ENCODE data around the gene PRKD1.
A peak's percentile ranks its signal among the peaks of the same experiment; 100 is the strongest.

The PRKD1 gene

GRCh38 chr14:29627137-29627536 is 300.5 kb downstream of the PRKD1 start:
- H3K36me3 ChIP-seq (ENCODE audit: control insufficient read depth, insufficient read depth, low read length): no peaks in the 10 kb centered on the region
- H3K9me3 ChIP-seq (ENCODE audit: control insufficient read depth, insufficient read depth, low read length): no peaks in the 10 kb centered on the region
- no CpG with 5 or more reads among the region's 3 CpGs for WGBS (ENCODE audit: insufficient coverage, insufficient read length)
- H3K27me3 ChIP-seq (ENCODE audit: control insufficient read depth, insufficient read depth, low read length): no peaks in the 10 kb centered on the region
- no peak overlapping the region for H3K27ac ChIP-seq (ENCODE audit: low read length)
- no peaks in the 10 kb centered on the region for H3K4me1 ChIP-seq (ENCODE audit: control insufficient read depth, insufficient read depth, low read length)
- no peak overlapping the region for H3K4me3 ChIP-seq (ENCODE audit: low read length)
- no peak for DNase-seq (ENCODE audit: low read depth, low spot score)

- no peaks in the 10 kb centered on the region for H3K9me3 ChIP-seq (ENCODE audit: control insufficient read depth, insufficient read depth, low read length)
- no peaks in the 10 kb centered on the region for H3K4me1 ChIP-seq (ENCODE audit: control insufficient read depth, insufficient read depth, low read length)
- H3K4me3 ChIP-seq (ENCODE audit: low read length): no peak overlapping the region
- H3K27me3 ChIP-seq (ENCODE audit: control insufficient read depth, insufficient read depth, low read length): no peaks in the 10 kb centered on the region
- H3K27ac ChIP-seq (ENCODE audit: low read length): no peak overlapping the region
- WGBS (ENCODE audit: insufficient coverage, insufficient read length): no CpG with 5 or more reads among the region's 4 CpGs
- H3K36me3 ChIP-seq (ENCODE audit: control insufficient read depth, insufficient read depth, low read length): no peaks in the 10 kb centered on the region
- DNase-seq (ENCODE audit: low read depth, low spot score): no peak
These were observed 309.2 kb downstream of the PRKD1 start for GRCh38 chr14:29618323-29619067.

DNA sequence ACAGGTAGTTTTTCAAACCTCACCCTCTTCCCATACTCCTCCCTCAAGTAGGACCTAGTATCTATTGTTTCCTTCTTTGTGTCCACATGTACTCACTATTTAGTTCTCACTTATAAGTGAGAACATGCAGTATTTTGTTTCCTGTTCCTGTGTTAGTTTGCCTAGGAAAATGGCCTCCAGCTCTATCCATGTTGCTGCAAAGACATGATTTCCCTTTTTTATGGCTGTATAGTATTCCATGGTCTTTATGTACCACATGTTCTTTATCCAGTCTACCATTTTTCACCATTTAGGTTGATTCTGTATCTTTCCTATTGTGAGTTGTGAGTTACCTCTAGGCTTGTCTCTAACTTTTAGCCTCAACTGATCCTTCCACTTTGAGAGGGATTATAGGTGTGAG is 310.7 kb downstream of the PRKD1 start:
- no peaks in the 10 kb centered on the region for H3K27me3 ChIP-seq (ENCODE audit: control insufficient read depth, insufficient read depth, low read length)
- no peak overlapping the region for H3K27ac ChIP-seq (ENCODE audit: low read length)
- no peaks in the 10 kb centered on the region for H3K4me1 ChIP-seq (ENCODE audit: control insufficient read depth, insufficient read depth, low read length)
- no peaks in the 10 kb centered on the region for H3K9me3 ChIP-seq (ENCODE audit: control insufficient read depth, insufficient read depth, low read length)
- H3K4me3 ChIP-seq (ENCODE audit: low read length): no peak overlapping the region
- H3K36me3 ChIP-seq (ENCODE audit: control insufficient read depth, insufficient read depth, low read length): no peaks in the 10 kb centered on the region
- DNase-seq (ENCODE audit: low read depth, low spot score): no peak

DNA sequence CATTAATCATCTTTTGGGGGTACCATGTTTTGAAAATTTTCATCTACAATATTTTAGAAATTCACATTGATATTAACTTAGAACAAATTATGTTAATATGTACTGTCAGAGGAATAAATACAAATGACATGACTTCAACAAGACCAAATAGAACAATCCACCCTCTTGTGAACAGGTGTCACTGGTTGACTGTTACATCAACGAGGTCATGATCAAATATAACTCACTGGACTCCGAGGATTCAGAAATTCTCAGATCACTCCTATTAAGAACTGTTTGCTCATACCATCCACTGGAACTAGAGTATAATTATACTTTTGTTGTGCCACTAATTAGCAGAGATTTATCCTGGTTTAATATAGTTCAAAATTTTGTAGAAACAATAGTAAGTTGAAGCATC is 318.8 kb downstream of the PRKD1 start:
- Histone ChIP-seq H3K27me3 (ENCODE audit: control insufficient read depth, insufficient read depth, low read length) (no peaks in the 10 kb centered on the region), H3K27ac (ENCODE audit: low read length) (no peak overlapping the region), H3K9me3 (ENCODE audit: control insufficient read depth, insufficient read depth, low read length) (no peaks in the 10 kb centered on the region), H3K36me3 (ENCODE audit: control insufficient read depth, insufficient read depth, low read length) (no peaks in the 10 kb centered on the region), H3K4me1 (ENCODE audit: control insufficient read depth, insufficient read depth, low read length) (no peaks in the 10 kb centered on the region), H3K4me3 (ENCODE audit: low read length) (no peak overlapping the region)
- DNase-seq (ENCODE audit: low read depth, low spot score): no peak
- no CpG with 5 or more reads among the region's 2 CpGs for WGBS (ENCODE audit: insufficient coverage, insufficient read length)

- no peaks in the 10 kb centered on the region for H3K4me1 ChIP-seq (ENCODE audit: control insufficient read depth, insufficient read depth, low read length)
- H3K36me3 ChIP-seq (ENCODE audit: control insufficient read depth, insufficient read depth, low read length): no peaks in the 10 kb centered on the region
- no CpG with 5 or more reads among the region's 5 CpGs for WGBS (ENCODE audit: insufficient coverage, insufficient read length)
- H3K9me3 ChIP-seq (ENCODE audit: control insufficient read depth, insufficient read depth, low read length): no peaks in the 10 kb centered on the region
- no peak for DNase-seq (ENCODE audit: low read depth, low spot score)
- H3K4me3 ChIP-seq (ENCODE audit: low read length): no peak overlapping the region
- H3K27me3 ChIP-seq (ENCODE audit: control insufficient read depth, insufficient read depth, low read length): no peaks in the 10 kb centered on the region
- H3K27ac ChIP-seq (ENCODE audit: low read length): no peak overlapping the region
These were observed 320.5 kb downstream of the PRKD1 start for GRCh38 chr14:29607169-29607568.

GRCh38 chr14:29603696-29604095 is 324.0 kb downstream of the PRKD1 start:
- WGBS (ENCODE audit: insufficient coverage, insufficient read length): no CpG with 5 or more reads among the region's 3 CpGs

DNA sequence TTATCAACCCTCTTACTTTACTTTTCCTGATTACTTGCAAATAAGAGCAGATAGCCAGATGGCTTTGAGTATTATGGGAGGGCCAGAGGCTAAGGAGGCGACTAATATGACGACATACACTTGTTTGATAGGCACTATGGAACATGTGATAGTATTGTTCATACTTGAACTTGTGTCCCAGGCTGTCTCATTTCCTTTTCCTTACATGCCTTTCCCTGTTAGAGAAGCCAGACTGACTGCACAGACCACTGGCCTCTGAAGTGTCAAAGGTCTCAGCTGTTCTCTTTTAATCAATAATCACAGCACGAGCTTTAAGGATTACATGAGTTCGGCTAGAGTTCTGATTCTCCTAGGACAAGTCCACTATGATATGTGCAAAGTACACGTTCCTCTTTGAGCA is 326.0 kb downstream of the PRKD1 start:
- H3K27ac ChIP-seq (ENCODE audit: low read length): no peak overlapping the region
- H3K4me3 ChIP-seq (ENCODE audit: low read length): no peak overlapping the region
- no CpG with 5 or more reads among the region's 5 CpGs for WGBS (ENCODE audit: insufficient coverage, insufficient read length)
- no peaks in the 10 kb centered on the region for H3K36me3 ChIP-seq (ENCODE audit: control insufficient read depth, insufficient read depth, low read length)
- no peaks in the 10 kb centered on the region for H3K9me3 ChIP-seq (ENCODE audit: control insufficient read depth, insufficient read depth, low read length)
- no peak for DNase-seq (ENCODE audit: low read depth, low spot score)
- H3K4me1 ChIP-seq (ENCODE audit: control insufficient read depth, insufficient read depth, low read length): no peaks in the 10 kb centered on the region
- H3K27me3 ChIP-seq (ENCODE audit: control insufficient read depth, insufficient read depth, low read length): no peaks in the 10 kb centered on the region

More at GRCh38 chr14:29603696-29604095, 324.0 kb downstream of the PRKD1 start:
- no peaks in the 10 kb centered on the region for H3K4me1 ChIP-seq (ENCODE audit: control insufficient read depth, insufficient read depth, low read length)
- DNase-seq (ENCODE audit: low read depth, low spot score): no peak
- H3K27ac ChIP-seq (ENCODE audit: low read length): no peak overlapping the region
- no peaks in the 10 kb centered on the region for H3K9me3 ChIP-seq (ENCODE audit: control insufficient read depth, insufficient read depth, low read length)
- H3K4me3 ChIP-seq (ENCODE audit: low read length): no peak overlapping the region
- H3K27me3 ChIP-seq (ENCODE audit: control insufficient read depth, insufficient read depth, low read length): no peaks in the 10 kb centered on the region
- H3K36me3 ChIP-seq (ENCODE audit: control insufficient read depth, insufficient read depth, low read length): no peaks in the 10 kb centered on the region

GRCh38 chr14:29587761-29588470 is 339.7 kb downstream of the PRKD1 start:
- Histone ChIP-seq H3K27ac (ENCODE audit: low read length) (no peak overlapping the region), H3K9me3 (ENCODE audit: control insufficient read depth, insufficient read depth, low read length) (no peaks in the 10 kb centered on the region), H3K27me3 (ENCODE audit: control insufficient read depth, insufficient read depth, low read length) (no peaks in the 10 kb centered on the region), H3K4me3 (ENCODE audit: low read length) (no peak overlapping the region), H3K36me3 (ENCODE audit: control insufficient read depth, insufficient read depth, low read length) (no peaks in the 10 kb centered on the region), H3K4me1 (ENCODE audit: control insufficient read depth, insufficient read depth, low read length) (no peaks in the 10 kb centered on the region)
- WGBS (ENCODE audit: insufficient coverage, insufficient read length): no CpG with 5 or more reads among the region's 7 CpGs
- no peak for DNase-seq (ENCODE audit: low read depth, low spot score)

- no CpG with 5 or more reads among the region's 2 CpGs for WGBS (ENCODE audit: insufficient coverage, insufficient read length)
- H3K36me3 ChIP-seq (ENCODE audit: control insufficient read depth, insufficient read depth, low read length): no peaks in the 10 kb centered on the region
These were observed 340.6 kb downstream of the PRKD1 start for GRCh38 chr14:29587046-29587445.

GRCh38 chr14:29584992-29585391 is 342.7 kb downstream of the PRKD1 start:
- DNase-seq (ENCODE audit: low read depth, low spot score): peak; percentile 4
- Histone ChIP-seq H3K36me3 (ENCODE audit: control insufficient read depth, insufficient read depth, low read length) (no peaks in the 10 kb centered on the region), H3K9me3 (ENCODE audit: control insufficient read depth, insufficient read depth, low read length) (no peaks in the 10 kb centered on the region), H3K27ac (ENCODE audit: low read length) (no peak overlapping the region), H3K4me1 (ENCODE audit: control insufficient read depth, insufficient read depth, low read length) (no peaks in the 10 kb centered on the region), H3K27me3 (ENCODE audit: control insufficient read depth, insufficient read depth, low read length) (no peaks in the 10 kb centered on the region), H3K4me3 (ENCODE audit: low read length) (no peak overlapping the region)
- no CpG with 5 or more reads among the region's 8 CpGs for WGBS (ENCODE audit: insufficient coverage, insufficient read length)

More at GRCh38 chr14:29587046-29587445, 340.6 kb downstream of the PRKD1 start:
- no peaks in the 10 kb centered on the region for H3K9me3 ChIP-seq (ENCODE audit: control insufficient read depth, insufficient read depth, low read length)
- DNase-seq (ENCODE audit: low read depth, low spot score): no peak
- H3K4me3 ChIP-seq (ENCODE audit: low read length): no peak overlapping the region
- H3K4me1 ChIP-seq (ENCODE audit: control insufficient read depth, insufficient read depth, low read length): no peaks in the 10 kb centered on the region
- no peak overlapping the region for H3K27ac ChIP-seq (ENCODE audit: low read length)
- no peaks in the 10 kb centered on the region for H3K27me3 ChIP-seq (ENCODE audit: control insufficient read depth, insufficient read depth, low read length)

DNA sequence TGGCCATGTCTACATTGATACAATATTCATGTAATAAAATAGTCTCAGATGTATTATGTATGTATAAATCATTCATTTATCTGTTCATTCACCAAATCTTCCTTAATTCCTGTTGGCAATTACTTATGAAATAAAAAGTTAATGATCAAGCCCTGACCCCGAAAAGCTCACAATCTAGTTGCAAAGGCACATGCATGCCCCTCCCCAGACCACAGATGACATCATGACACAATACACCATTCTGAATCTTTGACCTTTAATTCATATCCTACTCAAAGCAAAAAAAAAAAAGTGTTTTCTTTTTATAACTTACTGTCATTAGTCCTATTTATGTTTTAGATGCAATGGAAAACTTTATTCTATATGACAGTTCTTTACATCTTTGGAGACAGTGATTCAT is 346.9 kb downstream of the PRKD1 start:
- no peaks in the 10 kb centered on the region for H3K27me3 ChIP-seq (ENCODE audit: control insufficient read depth, insufficient read depth, low read length)
- H3K4me3 ChIP-seq (ENCODE audit: low read length): no peak overlapping the region
- H3K36me3 ChIP-seq (ENCODE audit: control insufficient read depth, insufficient read depth, low read length): no peaks in the 10 kb centered on the region
- DNase-seq (ENCODE audit: low read depth, low spot score): no peak
- no peaks in the 10 kb centered on the region for H3K9me3 ChIP-seq (ENCODE audit: control insufficient read depth, insufficient read depth, low read length)
- H3K4me1 ChIP-seq (ENCODE audit: control insufficient read depth, insufficient read depth, low read length): no peaks in the 10 kb centered on the region
- WGBS (ENCODE audit: insufficient coverage, insufficient read length): no CpG with 5 or more reads among the region's 1 CpG
- no peak overlapping the region for H3K27ac ChIP-seq (ENCODE audit: low read length)
